Adipose tissue (tissue), 3 donors: ENCODE data around the gene RAB26. TPM values are rescaled to one million over a fixed set of nuclear protein-coding genes. Genes with fewer than 3 reads are reported as not detected.
A peak's percentile ranks its signal among the peaks of the same experiment; 100 is the strongest.
"Not testable (repeated sequence)": the region's sequence is repeated elsewhere in the genome, so short reads cannot be mapped to it uniquely, and the experiment has no call there.

Source experiments
- H3K27ac ChIP-seq: one replicate; pipeline ENCODE4 v1.5.1; 2013; ENCODE audit warnings: low read depth, low read length
- WGBS, 3 donors: extraction: QIAGEN DNeasy Blood & Tissue Kit; methylation state at CpG; one replicate each; pipeline ENCODE4 v1.1.7; 2013; 5-methylcytosine and 5-hydroxymethylcytosine counted together
- polyA plus RNA-seq, 3 donors: library from polyadenylated mRNA; stranded (reverse); fragments of 200-250 nt; gene quantifications; one replicate each; pipeline ENCODE4 v1.2.3, GENCODE V29; 2013
- donor health status: healthy with polysubstance abuse.
- donor health status: Bipolar disorder and iron deficiency.
- donor health status: healthy.

RAB26 gene
- polyA plus RNA-seq, 3 donors = 1.4 to 24.8 (median 1.9) TPM

DNA sequence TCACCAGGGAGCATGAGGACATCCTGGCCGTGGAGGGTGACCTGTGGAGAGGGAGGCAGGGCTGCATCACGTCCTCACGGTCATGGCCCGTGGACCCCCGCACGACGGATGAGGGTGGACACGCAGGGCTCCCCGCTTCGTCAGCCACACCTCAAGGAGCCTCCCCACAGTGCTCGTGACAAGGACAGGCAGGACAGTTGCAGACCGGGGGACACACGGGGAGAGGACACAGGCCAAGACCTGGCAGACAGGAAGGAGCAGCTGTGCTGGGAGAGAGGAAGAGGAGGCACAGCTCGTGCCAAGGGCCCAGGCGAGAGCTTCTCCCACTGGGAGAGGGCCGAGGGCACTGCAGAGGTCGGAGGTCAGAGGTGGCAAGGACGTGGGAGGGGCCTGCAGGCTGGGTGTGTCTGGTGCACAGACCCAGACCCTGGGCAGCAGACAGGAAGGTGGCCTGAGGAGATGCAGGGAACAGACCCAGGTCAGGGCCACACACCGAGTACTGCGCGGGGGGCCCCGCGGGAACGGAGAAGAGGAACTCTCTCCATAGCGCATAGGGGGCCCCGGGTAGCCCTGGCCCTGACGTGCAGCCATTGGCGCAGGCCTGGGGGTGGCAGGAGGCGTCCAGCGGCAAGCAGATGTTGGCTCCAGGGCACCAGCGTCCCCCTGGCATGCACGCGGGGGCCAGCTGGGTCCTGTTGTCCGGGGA lies 33.4 kb upstream of the RAB26 start:
- 78 to 89% (median 87%) methylated on average over 21 to 32 of the region's 34 CpGs for whole genome bisulfite sequencing, 3 donors
- not testable (repeated sequence) for H3K27ac ChIP-seq

DNA sequence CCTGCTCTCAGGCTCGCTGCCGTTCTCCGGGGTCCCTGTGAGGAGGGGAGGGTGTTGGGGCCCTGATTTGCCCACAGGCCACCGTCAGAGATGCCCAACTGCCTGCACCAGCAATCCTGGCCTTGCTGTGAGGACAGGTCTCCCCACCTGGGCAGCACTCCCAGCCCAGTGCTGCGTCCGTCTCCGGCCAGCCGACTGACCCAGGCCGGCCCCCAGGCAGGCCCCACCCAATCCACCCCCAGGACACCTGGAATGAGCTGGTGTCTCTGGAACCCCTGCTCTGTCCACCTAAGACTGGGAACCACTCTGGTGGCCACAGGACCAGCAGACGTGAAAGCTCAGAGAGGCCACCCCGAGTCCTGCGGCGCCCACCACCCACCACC lies 32.8 kb upstream of the RAB26 start:
- 91 to 100% (median 94%) methylated on average over 9 to 13 of the region's 13 CpGs for WGBS, 3 donors
- no peak overlapping the region for H3K27ac ChIP-seq

DNA sequence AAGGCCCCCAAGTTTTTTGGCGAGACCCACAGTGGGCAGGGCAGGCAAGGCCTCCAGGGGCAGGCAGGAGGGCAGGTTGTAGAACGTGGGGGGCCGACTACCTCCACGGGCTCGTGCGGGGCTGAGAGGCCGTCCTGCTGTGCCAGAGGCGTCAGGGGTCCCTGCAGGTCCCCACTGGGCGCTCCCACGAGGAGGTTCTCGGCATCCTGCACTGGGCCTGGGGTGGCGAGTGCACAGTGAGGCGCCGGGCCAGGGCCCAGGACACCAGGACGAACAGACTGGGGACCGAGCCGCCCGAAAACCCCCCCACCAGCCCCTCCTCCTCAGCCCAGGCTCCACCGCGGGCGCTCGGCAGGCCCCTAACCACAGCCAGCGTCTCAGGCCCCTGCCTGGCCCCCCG lies 32.0 kb upstream of the RAB26 start:
- H3K27ac ChIP-seq = not testable (repeated sequence)
- 69 to 90% (median 90%) methylated on average over 9 to 23 of the region's 24 CpGs for whole genome bisulfite sequencing, 3 donors

DNA sequence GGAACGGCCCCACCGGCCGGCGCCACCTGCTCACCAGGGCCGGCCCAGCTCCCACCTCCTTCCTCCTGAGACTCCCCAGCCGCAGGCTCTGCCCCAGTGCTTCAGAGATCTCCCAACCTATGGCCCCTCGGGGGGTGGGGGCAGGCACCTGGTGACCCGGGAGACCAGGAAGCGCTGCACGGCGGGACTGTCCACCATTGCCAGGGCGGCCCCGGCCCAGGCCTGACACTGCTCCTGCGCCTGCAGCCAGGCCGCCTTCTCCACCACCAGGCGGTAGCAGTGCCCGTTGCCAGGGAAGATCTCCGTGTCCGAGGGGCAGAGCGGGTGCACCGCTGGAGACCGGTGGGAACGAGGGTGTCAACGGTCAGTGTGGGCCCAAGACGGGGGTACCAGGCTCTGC lies 31.1 kb upstream of the RAB26 start:
- not testable (repeated sequence) for H3K27ac ChIP-seq
- WGBS, 3 donors = 89 to 94% (median 93%) methylated on average over 12 to 21 of the region's 25 CpGs

DNA sequence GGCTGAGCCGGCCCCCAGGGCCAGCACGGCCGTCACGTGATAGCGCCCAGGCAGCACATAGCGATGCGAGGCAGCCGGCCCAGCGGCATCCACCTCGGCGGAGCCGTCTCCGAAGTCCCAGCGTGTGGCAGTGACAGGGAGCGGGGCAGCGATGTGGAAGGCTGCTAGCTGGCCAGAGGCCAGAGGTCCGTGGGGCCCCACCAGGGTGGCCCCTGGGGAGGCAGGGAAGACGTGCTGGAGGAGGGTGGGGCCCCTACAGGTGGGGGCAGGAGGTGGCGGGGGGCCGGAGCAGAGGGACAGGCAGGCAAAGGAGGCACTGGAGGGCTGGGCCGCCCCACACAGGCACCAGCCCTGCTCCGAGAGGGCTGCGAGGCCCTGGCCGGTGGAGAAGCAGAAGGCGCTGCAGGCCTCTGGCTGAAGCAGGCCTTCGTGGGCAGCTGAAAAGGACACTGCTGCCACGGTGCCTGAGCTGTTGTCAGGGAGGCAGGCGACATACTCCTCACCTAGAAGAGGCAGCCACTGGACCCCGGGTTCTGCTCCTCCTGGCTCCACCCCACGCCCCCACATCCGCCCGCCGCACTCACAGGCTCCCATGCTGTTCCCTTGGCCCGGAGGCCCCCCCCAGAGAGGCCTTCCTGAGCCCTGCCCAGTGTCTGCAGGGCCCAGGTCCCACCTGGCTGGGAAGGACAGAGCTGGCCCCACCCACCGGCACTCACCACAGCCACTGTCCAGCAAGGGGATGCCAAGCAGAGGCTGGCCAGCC lies 30.3 kb upstream of the RAB26 start:
- H3K27ac ChIP-seq = not testable (repeated sequence)
- WGBS, 3 donors = 78 to 85% (median 80%) methylated on average over 18 to 30 of the region's 35 CpGs

DNA sequence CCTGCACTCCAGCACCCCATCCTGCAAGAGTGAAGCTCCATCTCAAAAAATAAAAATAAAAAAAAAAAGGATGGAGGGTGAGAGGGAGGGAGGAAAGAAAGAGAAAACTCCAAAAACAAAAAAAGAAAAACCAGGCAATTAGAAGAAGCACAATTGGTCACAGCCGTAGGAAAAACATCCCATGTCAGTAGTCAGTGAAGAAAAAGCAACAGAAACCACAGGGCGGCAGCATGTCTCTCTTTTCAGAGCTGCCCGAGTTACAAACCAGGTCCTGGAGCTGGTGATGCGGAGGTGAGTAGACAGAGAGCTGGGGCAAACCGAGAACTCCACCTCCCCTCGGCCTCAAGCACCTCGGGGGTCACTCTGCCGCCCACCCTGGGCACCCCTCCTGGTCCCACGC lies 27.1 kb upstream of the RAB26 start:
- 50 to 64% (median 50%) methylated on average over 7 to 9 of the region's 9 CpGs for WGBS, 3 donors
- not testable (repeated sequence) for H3K27ac ChIP-seq

DNA sequence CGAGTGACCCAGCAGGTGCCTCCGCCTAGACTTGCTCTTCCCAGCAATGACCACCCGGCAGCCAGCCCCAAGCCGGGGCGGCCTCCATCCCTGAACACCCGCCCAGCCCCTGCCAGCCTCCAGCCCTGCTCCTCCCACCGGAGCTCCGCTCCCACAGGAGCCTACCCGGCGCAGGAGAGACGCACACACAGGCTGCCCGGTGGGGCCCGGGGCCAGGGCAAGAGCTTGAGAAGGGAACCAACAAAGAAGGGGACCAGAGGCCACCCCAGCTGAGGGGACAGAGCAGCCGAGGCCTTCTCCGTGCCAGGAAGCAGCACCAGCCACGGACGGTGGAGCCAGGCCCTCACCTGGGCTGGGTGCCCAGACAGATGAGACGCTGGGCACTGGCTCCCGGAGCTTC lies 26.6 kb upstream of the RAB26 start:
- no peak overlapping the region for H3K27ac ChIP-seq
- 52 to 77% (median 62%) methylated on average over 13 to 19 of the region's 19 CpGs for WGBS, 3 donors

DNA sequence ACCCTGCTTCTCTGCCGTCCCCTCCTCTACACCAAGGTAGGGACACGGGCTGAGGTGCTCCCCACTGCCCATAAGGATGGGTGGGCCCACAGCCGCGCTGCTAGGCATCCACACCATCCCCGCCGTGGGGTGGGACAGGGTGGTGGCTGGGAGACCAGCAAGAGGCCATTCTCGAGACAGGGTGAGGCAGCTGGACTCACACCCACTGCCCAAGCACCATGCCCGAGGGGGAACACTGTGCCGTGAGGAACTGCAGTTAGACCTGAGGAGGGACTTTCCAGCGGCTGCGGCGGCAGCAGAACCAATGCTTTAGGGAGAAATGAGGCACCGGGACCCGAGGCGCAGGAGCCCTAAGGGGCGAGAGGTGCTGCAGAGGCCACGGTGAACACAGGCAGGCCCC lies 26.0 kb upstream of the RAB26 start:
- no peak overlapping the region for H3K27ac ChIP-seq
- WGBS, 3 donors = 82 to 95% (median 87%) methylated on average over 16 to 17 of the region's 17 CpGs

DNA sequence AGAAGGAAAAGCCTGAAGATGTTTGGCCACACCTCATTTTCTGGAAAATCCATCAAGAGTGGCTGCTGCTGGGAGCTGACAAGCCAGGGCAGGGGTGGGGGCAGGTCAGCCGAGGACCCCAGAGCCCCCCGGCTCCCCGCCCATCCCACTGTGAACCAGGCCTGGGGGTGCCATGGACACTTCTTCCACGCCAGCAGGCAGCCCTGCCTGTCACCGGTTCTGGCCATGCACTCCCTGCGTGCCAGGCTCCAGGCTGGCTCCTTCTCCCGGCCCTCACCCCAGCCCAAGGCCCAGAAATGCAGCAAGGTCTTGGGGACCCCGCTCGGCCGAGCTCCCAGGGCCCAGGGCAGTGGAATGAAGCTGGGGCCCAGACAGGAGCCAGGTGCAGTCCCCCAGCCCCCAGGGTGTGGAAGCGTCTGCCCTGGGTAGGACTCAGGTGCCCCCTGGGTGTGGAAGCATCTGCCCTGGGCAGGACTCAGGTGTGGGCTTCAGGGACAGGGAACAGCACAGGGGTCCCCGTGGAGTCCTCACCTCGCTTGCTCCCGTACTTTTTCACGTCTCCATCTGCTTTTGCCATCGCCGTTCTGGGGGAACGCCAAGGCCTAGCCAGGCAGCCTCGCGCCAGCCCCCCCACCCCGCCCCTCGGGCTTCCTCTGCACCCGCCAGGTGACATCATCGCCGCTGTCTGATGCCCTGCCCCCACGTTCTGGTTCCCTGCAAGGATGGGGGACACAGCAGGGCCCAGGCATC lies 25.3 kb upstream of the RAB26 start:
- not testable (repeated sequence) for H3K27ac ChIP-seq
- WGBS, 3 donors = 54 to 76% (median 55%) methylated on average over 14 to 21 of the region's 26 CpGs

DNA sequence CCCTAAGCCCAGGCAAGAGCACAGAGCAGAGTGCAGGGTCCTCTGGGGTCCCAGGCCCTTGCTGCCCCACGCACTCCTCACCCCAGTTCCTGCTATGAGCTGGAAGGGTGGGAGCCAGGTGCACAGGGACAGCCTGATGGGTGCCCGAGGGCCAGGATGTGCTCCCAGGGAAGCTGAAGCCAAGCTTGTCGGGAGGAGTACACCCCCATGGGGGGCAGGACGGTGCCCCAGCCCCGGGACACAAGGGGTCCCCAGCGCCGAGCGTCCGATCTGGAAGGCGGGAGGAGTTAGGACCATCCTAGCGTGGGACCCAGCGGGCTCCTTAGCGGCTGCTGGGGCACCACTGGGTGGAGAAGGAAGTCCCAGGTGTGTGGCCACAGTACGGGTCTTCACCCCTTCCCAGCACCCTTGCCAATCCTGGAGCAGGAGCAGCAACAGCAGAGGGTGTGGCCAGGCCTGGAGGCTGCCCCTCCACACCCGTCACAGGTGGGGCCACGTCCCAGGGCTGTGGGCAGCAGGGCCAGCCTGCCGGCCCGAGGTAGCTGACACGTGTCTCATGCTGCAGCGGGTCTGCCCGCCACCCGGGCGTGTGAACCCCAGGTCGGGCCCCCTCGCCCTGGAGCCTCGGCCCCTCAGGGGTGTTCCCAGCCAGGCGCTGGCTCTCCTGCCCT lies 24.6 kb upstream of the RAB26 start:
- WGBS, 3 donors = 34 to 77% (median 36%) methylated on average over 10 to 23 of the region's 27 CpGs

DNA sequence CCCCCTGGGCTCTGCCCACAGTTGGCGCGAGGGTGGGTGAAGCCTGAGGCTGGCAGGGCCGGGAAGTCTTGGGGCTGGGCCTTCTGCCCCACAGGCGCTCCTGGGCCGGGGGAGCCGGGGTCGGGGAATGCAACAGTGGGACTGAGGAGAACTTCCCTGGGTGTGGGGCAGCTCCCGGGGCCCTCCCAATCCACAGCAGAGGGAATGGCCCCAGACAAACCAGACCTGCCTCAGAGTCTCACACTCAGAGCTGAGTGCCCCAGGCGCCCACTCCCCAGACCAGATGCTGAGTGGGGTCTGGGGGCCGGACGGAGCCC lies 24.1 kb upstream of the RAB26 start:
- H3K27ac ChIP-seq = peak overlapping the region; percentile 38
- WGBS, 3 donors = 12 to 55% (median 19%) methylated on average over 11 of the region's 11 CpGs

More for the DNA sequence above, 24.6 kb upstream of the RAB26 start:
- H3K27ac ChIP-seq = peak overlapping the region; percentile 38

DNA sequence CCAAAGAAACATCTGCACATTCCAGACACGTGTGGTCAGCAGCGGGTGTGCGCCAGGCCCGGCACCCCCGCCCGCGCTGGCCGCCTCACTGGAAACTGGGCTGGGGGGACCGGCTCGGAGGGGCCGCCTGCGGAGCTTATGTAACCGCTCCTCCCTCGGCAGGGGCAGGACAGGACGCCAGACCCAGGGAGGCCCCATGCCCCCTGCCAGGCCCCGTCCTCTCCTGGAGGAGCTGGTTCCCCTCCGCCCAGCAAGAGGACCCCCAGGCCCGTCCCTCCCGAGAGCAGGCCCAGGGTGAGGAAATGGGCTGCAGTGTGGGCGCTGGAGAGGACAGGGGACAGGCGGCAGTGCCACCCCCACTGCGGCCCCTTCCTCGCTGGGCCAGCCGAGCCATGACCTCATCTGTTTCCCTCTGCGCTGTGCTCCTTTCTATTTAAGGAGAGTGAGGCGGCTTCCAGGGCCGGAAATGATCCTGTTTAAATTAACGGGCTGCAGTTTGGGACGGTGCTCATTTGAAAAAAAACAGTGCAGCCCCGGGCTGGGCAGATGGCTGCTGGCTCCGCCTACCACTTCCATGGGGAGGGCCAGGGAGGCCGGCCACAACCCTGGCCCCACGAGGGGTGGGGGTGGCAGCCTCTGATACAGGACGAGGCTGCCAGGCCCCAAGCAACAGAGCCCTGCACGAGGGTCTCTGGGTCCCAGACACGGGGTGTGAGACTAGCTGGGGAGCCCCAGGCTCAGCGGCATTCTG lies 23.6 kb upstream of the RAB26 start:
- peak overlapping the region; percentile 38 for H3K27ac ChIP-seq
- 6 to 52% (median 7%) methylated on average over 26 to 37 of the region's 37 CpGs for WGBS, 3 donors

DNA sequence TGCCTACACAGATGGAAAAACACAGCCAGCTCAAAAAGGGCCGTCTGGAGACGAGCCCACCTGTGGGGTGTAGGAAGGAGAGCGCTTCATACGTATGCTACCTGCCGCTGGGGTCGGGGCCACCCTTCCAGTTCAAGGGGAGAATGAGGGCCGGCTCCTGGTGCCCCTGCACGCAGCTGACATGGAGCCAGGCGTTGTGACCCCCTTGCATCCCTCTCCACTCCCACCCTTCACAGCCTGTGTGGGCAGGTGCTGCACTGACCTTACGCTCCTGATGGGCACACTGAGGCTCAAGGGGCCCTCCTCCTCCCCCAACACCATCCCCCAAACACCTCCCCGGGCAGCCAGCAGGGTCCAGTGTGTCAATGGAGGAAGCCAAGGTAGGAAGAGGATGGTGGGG lies 22.8 kb upstream of the RAB26 start:
- H3K27ac ChIP-seq = not testable (repeated sequence)
- 30 to 45% (median 42%) methylated on average over 9 to 11 of the region's 11 CpGs for WGBS, 3 donors

DNA sequence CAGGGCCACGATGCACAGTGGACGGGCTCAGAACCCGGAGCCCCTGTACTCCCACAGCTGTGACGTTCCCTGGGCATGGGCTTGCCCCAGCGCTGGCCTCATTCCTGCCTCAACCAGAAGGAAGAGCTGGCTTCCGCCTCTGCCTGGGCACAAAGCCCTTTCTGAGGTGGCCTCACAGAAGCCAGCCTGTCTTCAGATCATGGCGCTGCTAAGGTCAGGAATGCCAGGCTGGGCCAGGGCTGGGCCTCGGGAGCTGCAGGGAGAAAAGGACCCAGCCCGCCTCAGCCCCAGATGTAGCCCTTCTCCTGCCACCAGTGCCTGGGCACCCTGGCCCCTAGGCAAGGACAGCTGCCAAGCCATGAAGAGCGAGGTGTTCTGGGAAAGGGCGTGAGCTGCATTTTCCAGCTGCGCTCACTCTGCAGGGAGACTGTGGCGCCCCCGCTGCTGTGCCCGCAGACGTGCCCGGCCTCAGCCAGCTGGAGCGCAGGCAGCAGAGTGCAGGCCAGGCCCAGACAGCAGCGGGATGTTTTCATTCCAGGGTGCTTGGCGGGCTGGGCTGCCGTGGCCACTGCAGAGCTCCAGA lies 22.2 kb upstream of the RAB26 start:
- not testable (repeated sequence) for H3K27ac ChIP-seq
- WGBS, 3 donors = 43 to 52% (median 49%) methylated on average over 20 to 21 of the region's 21 CpGs

DNA sequence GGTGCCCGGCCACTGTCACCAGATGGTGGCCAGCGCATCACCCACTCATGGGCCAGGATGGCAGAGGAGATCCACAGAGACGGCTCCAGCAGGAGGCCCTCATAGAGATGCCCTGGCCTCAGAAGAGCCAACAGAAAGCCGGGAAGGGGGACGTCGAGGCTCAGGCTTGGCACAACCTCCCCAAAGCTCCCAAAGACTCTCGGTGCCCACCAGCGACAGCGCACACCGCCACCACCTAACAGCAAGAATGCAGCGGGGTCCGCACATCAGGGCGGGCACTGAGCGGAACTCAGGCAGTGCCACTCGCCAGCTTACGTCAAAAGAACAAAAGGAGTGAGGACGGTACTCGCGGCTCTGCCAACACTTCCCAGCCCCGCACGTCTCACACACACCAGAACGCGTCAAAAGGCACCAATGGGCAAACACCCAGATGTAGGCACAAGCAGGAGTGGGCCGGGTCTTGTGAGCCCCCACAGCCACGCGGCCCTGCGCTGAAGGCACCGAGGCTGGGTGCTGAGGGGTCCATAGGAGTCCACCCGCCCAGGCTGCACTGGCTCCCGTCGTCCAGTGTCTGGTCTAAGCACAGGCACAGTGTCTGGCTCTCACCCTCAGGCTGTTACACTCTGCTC lies 21.4 kb upstream of the RAB26 start:
- WGBS, 3 donors = 79 to 83% (median 81%) methylated on average over 23 to 31 of the region's 31 CpGs
- H3K27ac ChIP-seq = not testable (repeated sequence)

DNA sequence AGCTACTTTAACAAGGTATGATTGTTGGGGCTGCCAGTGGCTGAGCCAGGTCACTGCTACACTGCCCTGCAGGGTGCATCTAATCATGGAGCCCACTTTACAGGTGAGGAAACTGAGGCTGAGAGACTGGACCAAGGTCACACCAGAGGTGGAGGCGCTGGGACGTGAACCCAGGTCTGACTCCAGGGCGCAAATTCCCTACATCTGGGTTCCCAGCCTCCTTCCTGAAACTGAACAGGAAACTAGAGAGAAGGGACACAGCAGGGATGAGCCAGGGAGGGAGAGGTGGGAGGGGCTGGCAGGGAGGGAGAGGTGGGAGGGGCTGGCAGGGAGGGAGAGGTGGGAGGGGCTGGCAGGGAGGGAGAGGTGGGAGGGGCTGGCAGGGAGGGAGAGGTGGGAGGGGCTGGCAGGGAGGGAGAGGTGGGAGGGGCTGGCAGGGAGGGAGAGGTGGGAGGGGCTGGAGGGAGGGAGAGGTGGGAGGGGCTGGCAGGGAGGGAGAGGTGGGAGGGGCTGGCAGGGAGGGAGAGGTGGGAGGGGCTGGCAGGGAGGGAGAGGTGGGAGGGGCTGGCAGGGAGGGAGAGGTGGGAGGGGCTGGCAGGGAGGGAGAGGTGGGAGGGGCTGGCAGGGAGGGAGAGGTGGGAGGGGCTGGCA lies 20.7 kb upstream of the RAB26 start:
- not testable (repeated sequence) for H3K27ac ChIP-seq
- 26 to 54% (median 43%) methylated on average over 3 of the region's 3 CpGs for WGBS, 3 donors

DNA sequence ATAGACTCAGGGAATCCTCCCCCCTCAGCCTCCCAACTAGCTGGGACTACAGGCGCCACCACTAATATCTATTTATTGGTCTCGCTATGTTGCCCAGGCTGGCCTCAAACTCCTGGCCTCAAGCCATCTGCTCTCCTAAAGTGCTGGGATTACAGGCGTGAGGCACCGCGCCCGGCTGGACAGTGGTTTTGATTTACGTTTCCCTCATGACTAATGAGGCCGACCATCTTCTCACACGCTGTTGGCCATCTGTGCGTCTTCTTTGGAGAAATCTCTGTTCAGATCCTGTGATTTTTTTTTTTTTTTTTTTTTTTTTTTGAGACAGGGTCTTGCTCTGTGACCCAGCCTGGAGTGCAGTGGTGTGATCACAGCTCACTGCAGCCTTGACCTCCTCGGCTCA lies 19.2 kb upstream of the RAB26 start:
- WGBS, 3 donors = 64 to 74% (median 72%) methylated on average over 9 of the region's 11 CpGs
- H3K27ac ChIP-seq = not testable (repeated sequence)
